Measurements from ENCODE around the gene GRIN3B. TPM values are rescaled to one million over a fixed set of nuclear protein-coding genes. Genes with fewer than 3 reads are reported as not detected.

Gene GRIN3B
- total and polyA plus RNA-seq, 2 of the 4 experiments (the other 2 are of a cell fraction) = under 0.01 to 0.91 TPM

- no peak overlapping the region for H2AK5ac ChIP-seq (ENCODE audit: low read depth, low read length)
- no peaks in the 10 kb centered on the region for H3K9me3 ChIP-seq (ENCODE audit: control insufficient read depth, insufficient read depth, low read length)
- DNase-seq = no peak
- H2BK5ac ChIP-seq (ENCODE audit: low read depth, low read length, poor library complexity, severe bottlenecking) = no peak overlapping the region
- H2BK120ac ChIP-seq (ENCODE audit: low read depth, low read length) = no peak overlapping the region
- H3K14ac ChIP-seq (replicated peaks; ENCODE audit: low read depth, low read length) = no peak overlapping the region
- H3K79me1 ChIP-seq (ENCODE audit: low read depth in 1 of 2, low read length in 2 of 2) = no peaks in the 10 kb centered on the region
- peak overlapping the region; percentile 87 for H2AFZ ChIP-seq (replicated peaks; ENCODE audit: low read length, poor library complexity)
- no TSS peak for BruUV-seq (replicated peaks)
- H3K4ac ChIP-seq (ENCODE audit: low read depth, low read length) = no peak overlapping the region
- no peak overlapping the region; the same call in 1 of the 2 replicates for H3K4me2 ChIP-seq (ENCODE audit: low read depth, low read length)
- in situ Hi-C loops (cut with MboI; ENCODE audit: low sequenced_read_pairs) (no loop called here), dilution Hi-C loops (cut with HindIII; ENCODE audit: low sequenced_read_pairs, unreplicated experiment) (no loop called here), intact Hi-C loops (cut with micrococcal nuclease) (loop anchor here (1.0 kb wide), 1 partner anchor 80 kb away; no protein-coding TSS in a partner anchor)
- POLR2A ChIA-PET (ENCODE audit: unreplicated experiment) = no interaction called here
- H4K8ac ChIP-seq (ENCODE audit: low read depth in 2 of 2, low read length in 2 of 2) = no peak overlapping the region
- H2BK20ac ChIP-seq (ENCODE audit: low read depth, low read length) = no peak overlapping the region
- H3K4me3 ChIP-seq (ENCODE audit: insufficient read depth, low read depth, low read length) = peak overlapping the region; percentile 53
- ATAC-seq (ENCODE audit: low read depth) = peak; percentile 1
- no peak overlapping the region for H4K5ac ChIP-seq (ENCODE audit: low read depth, low read length)
- peaks cover 5% of the 10 kb centered on the region for H3K4me1 ChIP-seq (ENCODE audit: control insufficient read depth, insufficient read depth, low read length)
- peaks cover 41% of the 10 kb centered on the region for H3K27me3 ChIP-seq (ENCODE audit: control insufficient read depth, insufficient read depth, low read length)
- H3K56ac ChIP-seq (ENCODE audit: extremely low read depth, insufficient read depth, low read length) = no peak overlapping the region
- CTCF ChIA-PET = interaction anchor here (0.7 to 0.9 kb wide), 3 partner anchors 17 to 146 kb away, joined by 3 to 5 read pairs (median 3); no protein-coding TSS in a partner anchor
- no peak overlapping the region for H4K91ac ChIP-seq (ENCODE audit: insufficient read depth, low read depth, low read length)
- no peaks in the 10 kb centered on the region for H3K9me1 ChIP-seq (ENCODE audit: insufficient read depth, low read length)
- H3K9ac ChIP-seq (ENCODE audit: low read depth, low read length) = no peak overlapping the region
- peak overlapping the region; percentile 15 for H2AK9ac ChIP-seq (replicated peaks; ENCODE audit: low read depth, low read length, poor library complexity)
- no peak overlapping the region for H3K27ac ChIP-seq (ENCODE audit: insufficient read depth, low read length)
- H3K36me3 ChIP-seq (ENCODE audit: control insufficient read depth, insufficient read depth, low read length) = no peaks in the 10 kb centered on the region
- no peak overlapping the region for H2BK15ac ChIP-seq (ENCODE audit: low read depth, low read length)
- 3% methylated on average over 39 of the region's 73 CpGs; no CpG with 5 or more reads in 1 of the 2 experiments for WGBS, 2 experiments (ENCODE audit: extremely low coverage in 2 of 2, insufficient read length in 1 of 2)
- H3K23ac ChIP-seq (ENCODE audit: low read depth, low read length) = no peak overlapping the region
- no peak overlapping the region for H3K18ac ChIP-seq (ENCODE audit: low read depth, low read length)
- 0 out of 2 replicates have a peak, but pooled peaks cover 11% of the 10 kb centered on the region for H4K20me1 ChIP-seq (ENCODE audit: insufficient read depth, low read length)
- no peak for TF ChIP-seq RFX5 (IDR thresholded peaks at IDR 0.05; ENCODE audit: low read depth, low read length)
- TF ChIP-seq MAZ (IDR thresholded peaks at IDR 0.05; ENCODE audit: borderline replicate concordance, low read depth, low read length) = no peak
- TF ChIP-seq MAFK (IDR thresholded peaks at IDR 0.05; ENCODE audit: low read depth, low read length) = no peak
- no peak for TF ChIP-seq CTCF (conservative IDR thresholded peaks at IDR 0.05; ENCODE audit: low read depth, low read length)
- TF ChIP-seq BHLHE40 (IDR thresholded peaks at IDR 0.05; ENCODE audit: low read depth, low read length) = no peak
- TF ChIP-seq POLR2A (IDR thresholded peaks at IDR 0.05; ENCODE audit: low read depth, low read length) = no peak
- no peak for TF ChIP-seq CEBPB (IDR thresholded peaks at IDR 0.05; ENCODE audit: low read depth, low read length)
- no peak for TF ChIP-seq RAD21 (IDR thresholded peaks at IDR 0.05; ENCODE audit: low read length)
- no peak for TF ChIP-seq CHD1 (IDR thresholded peaks at IDR 0.05; ENCODE audit: low read depth, low read length)
- no peak for TF ChIP-seq RCOR1 (IDR thresholded peaks at IDR 0.05; ENCODE audit: insufficient replicate concordance, low read length)
- no peak for TF ChIP-seq SMC3 (IDR thresholded peaks at IDR 0.05; ENCODE audit: low read depth, low read length)
- no peak for TF ChIP-seq ELK1 (IDR thresholded peaks at IDR 0.05; ENCODE audit: borderline replicate concordance, low read depth, low read length)
- no peak for TF ChIP-seq FOS (IDR thresholded peaks at IDR 0.05; ENCODE audit: low read depth, low read length)
- TF ChIP-seq MXI1 (IDR thresholded peaks at IDR 0.05; ENCODE audit: borderline replicate concordance, low read depth, low read length) = no peak
Observed at GRCh38 chr19:1000591-1001537, 645 bp downstream of the GRIN3B start.

All from IMR-90 (cell line).